Endothelial cell of coronary artery (primary cell): ENCODE results near the gene SRP68. TPM values are rescaled to one million over a fixed set of nuclear protein-coding genes. Genes with fewer than 3 reads are reported as not detected.

Experiments used
- total RNA-seq: library from RNA; depleted of rRNA; stranded (reverse); fragments of >200 nt; gene quantifications from 2 replicates; pipeline ENCODE4 v1.2.3, GENCODE V29; 2014

Gene SRP68
- 31.9 and 36.6 TPM in 2 replicates for total RNA-seq

DNA sequence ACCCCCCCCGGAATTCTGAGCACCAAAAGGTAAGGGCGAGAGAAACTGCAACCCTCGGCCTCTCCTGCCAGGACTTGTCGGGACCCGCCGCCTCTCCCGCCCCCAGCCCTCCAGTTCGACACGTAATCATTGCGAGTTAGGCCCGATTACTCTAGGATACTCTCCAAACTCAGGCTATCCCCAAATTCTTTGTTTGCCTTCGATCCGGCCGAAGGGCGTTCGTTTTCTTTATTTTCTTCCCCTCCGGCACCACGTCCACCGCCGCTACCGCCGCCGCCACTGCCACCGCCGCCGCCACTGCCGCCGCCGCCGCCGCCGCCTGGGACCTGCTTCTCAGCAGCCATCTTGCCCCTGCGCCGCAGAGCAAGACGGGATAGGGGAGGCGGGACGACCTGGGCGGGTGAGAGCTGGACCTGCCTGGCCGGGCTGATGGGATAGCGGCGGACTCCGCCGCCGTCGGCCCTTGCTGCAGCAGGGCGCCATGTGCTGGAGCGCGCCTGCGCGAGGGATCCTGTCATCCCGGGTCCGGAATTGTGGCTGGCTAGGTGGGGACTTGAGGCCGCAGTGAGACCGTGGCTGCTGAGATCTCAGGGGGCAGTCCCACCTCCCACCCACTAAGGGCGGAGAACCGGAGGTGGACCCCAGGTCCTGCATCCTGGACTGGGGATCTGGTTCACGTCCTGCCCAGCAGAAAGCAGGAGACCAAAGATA lies at the start of gene SRP68:
SRP68 (minus strand) TSS at position 370 of the 711 bp plus-strand sequence; CDS start at position 344, 26 bp downstream.

DNA sequence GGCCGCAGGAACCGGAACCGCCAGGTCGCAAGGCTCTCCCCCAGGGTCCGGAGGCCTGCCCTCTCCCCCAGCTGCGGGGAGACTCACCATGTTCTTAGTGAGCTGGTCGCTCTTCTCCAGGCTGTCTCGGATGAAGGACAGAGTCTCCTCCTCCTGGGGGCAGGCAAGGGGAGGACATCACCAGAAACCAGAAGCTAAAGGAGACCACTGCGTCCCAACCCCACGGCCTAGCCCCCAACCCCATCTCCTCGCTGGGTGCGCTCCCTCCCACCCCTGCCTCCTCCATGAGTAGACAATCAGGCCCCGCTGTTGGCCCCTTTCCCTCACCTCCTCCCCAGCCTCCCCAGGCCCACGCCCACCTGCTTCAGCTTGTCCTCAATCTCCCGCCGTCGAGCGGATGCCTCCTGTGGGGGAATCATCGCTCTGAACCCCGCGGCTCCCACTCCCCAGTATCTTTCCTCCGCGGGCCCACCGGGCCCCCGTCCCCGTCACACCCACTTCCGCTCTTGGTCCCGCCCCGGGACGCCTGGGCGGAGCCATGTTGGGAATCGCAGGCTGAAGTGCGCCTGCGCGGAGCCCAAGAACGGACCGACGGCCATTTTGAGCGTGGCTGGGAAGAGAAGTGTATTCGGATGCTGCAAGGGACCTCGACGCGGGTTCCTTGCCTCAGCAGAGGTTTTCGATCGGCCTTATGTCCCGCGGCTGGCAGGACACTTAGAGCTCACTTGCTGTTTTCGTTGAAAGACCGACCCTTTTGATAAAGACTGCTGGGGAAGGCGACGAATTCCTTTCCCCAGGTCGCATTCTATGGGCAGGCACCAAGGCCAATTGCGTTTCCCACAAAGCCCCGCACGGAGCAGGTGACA lies 31.2 kb upstream of the SRP68 start, which contains the start of gene EXOC7:
EXOC7 (minus strand) TSS at position 514 of the 866 bp plus-strand sequence; CDS start at position 419, 95 bp downstream.

DNA sequence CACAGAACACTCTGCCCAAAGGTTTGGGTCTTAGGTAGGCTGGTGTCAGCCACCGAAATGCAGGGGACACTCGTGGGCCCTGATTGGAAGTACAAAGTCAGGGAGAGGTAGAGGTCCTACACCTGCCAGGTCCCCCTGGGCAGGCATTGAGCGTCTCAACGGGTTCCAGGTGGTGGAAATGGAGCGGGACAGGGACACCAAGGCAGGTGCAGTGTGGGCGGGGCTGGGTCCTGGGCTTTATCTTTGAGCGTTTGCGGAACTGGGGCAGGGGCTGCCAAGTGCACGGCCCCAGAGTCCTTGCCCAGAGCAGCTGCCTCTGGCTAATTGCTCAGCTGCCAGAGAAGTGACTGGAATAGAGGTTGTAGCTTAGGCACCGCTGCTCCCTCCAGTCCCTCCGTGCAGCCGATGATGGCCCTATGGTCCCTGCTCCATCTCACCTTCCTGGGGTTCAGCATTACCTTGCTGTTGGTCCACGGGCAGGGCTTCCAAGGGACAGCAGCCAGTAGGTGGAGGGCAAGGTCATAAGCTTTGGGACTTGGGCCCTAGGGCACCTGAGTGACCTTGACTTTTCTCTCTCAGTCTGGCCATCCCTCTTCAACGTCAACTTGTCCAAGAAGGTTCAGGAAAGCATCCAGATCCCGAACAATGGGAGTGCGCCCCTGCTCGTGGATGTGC lies 6.7 kb upstream of the SRP68 start, which contains the start of gene ZACN:
ZACN (plus strand) TSS at position 323 of the 675 bp plus-strand sequence; CDS start at position 406, 83 bp downstream.

GRCh38 chr17:76074390-76075363 lies 2.4 kb upstream of the SRP68 start, which contains the start of gene GALR2:
Gene GALR2 (plus strand): TSS chr17:76074781. CDS start chr17:76074884, 103 bp downstream.

DNA sequence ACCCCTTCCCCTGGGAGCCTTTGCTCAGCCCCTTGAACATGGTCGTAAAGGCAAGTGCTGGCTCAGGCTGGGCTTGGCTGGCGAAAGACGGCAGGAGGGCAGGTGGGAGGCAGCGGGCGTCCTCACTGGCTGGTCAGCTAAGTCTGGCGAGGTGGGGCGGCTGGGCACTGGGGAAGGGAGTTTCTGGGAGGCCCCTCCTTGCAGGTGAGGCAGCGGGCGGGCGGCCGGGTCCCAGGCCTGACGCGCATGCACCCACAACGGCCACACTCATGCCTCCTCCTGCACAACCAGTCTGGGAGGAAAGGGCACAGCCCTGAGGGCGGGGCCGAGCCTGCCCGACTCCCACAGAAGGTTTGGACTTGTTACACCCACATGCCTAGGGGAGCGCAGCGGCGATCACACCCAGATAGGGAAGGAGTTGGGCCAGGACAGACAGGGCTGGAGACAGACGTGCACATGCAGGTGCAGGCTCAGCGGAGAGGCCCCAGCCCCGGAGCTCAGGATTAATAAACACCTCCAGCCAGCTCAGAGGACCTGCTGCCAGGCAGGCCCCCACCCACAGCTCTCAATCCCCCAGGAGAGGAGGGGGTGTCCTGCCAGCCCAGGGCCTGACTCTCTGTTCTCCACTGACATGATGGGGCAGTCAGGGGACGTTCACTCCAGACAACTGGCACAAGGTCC lies 45.0 kb downstream of the SRP68 start, which contains the start of gene EVPL:
EVPL (minus strand) TSS at position 148 of the 681 bp plus-strand sequence; CDS start at position 40, 108 bp downstream.

GRCh38 chr17:76000755-76001521 lies 71.4 kb downstream of the SRP68 start, which contains the start of gene CDK3:
Gene CDK3 (plus strand): TSS chr17:76000855. CDS start chr17:76001426, 571 bp downstream.

Other genes with a start within 250 kb of the SRP68 start
- 3.4 TPM in 2 replicates for gene UNC13D, start 228.1 kb downstream of the SRP68 start, total RNA-seq
- 15.9 and 17.6 TPM in 2 replicates for gene WBP2, start 217.2 kb downstream of the SRP68 start, total RNA-seq
- 33.8 and 34.9 TPM in 2 replicates for gene TRIM47, start 193.9 kb downstream of the SRP68 start, total RNA-seq
- 20.1 and 22.3 TPM in 2 replicates for gene TRIM65, start 175.6 kb downstream of the SRP68 start, total RNA-seq
- 30.1 and 34.8 TPM in 2 replicates for gene MRPL38, start 167.6 kb downstream of the SRP68 start, total RNA-seq
- gene FBF1, start 131.5 kb downstream of the SRP68 start, total RNA-seq: 6.9 and 8.4 TPM in 2 replicates
- gene ACOX1, start 93.4 kb downstream of the SRP68 start, total RNA-seq: 58.5 and 67.3 TPM in 2 replicates
- gene TEN1, start 93.3 kb downstream of the SRP68 start, total RNA-seq: 12.0 and 22.2 TPM in 2 replicates
- 0.45 and 2.0 TPM in 2 replicates for gene CDK3, start 71.7 kb downstream of the SRP68 start, total RNA-seq
- gene EVPL, start 45.2 kb downstream of the SRP68 start, total RNA-seq: not detected in 2 replicates
- not detected in 2 replicates for gene GALR2, start 2.3 kb upstream of the SRP68 start, total RNA-seq
- not detected in 2 replicates for gene ZACN, start 6.7 kb upstream of the SRP68 start, total RNA-seq
- 73.9 and 78.0 TPM in 2 replicates for gene EXOC7, start 31.3 kb upstream of the SRP68 start, total RNA-seq
- gene FOXJ1, start 68.7 kb upstream of the SRP68 start, total RNA-seq: not detected in 2 replicates
- gene RNF157, start 168.0 kb upstream of the SRP68 start, total RNA-seq: under 0.01 and 0.09 TPM in 2 replicates
- 6.3 and 9.0 TPM in 2 replicates for gene UBALD2, start 192.8 kb upstream of the SRP68 start, total RNA-seq
- 2.9 and 4.1 TPM in 2 replicates for gene QRICH2, start 235.8 kb upstream of the SRP68 start, total RNA-seq